Measurements from ENCODE around the gene ARAF. TPM values are rescaled to one million over a fixed set of nuclear protein-coding genes. Genes with fewer than 3 reads are reported as not detected.

ARAF gene
- total RNA-seq, 8 experiments from 2014 or later = 9.8 to 44.9 (median 25.4) TPM

DNA sequence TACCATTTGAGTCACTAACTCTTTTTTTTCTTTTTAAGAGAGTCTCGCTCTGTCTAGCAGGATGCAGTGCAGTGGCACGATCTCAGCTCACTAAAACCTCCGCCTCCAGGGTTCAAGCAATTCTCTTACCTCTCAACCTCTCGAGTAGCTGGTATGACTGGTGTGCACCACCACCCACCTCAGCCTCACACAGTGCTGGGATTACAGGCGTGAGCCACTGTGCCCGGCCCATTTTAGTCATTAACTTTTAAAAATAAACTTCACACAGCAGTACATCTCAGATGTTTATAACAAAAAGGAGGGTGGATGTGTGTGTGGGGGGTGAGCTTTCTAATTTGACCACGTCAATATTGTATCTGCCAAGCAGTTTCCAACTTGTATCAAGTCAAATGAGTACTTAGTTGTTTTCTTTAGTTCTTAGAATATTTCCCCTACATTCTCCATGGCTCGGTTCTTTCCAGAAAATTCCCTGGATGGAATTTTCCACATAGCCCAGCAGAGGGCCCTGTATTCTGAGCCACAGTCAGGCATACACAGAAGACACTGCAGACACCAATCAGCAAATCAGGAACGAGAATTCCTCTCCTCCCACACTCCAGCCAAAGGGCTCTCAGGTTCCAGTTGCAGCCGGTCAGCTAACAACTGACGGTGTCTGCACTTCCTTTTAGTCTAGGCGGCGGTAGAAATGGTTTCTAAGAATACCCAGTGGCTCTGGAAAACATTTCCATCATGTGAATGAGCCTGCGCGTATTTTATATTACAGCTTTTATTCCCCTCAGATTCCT lies 20.1 kb upstream of the ARAF start:
- in situ Hi-C loops (cut with MboI; ENCODE audit: low pct_unique_long_range_greater_than_20kb in 2 of 9, low sequenced_read_pairs in 9 of 9, unreplicated experiment in 9 of 9) = no loop called here
- ATAC-seq (replicated peaks in 6 of 8) = peak; percentile 100
- 0 to 27% (median 14%) methylated on average over 2 to 15 of the region's 15 CpGs; no CpG with 5 or more reads in 4 of the 10 experiments for WGBS, 10 experiments
- Histone ChIP-seq H3K27ac (peak overlapping the region; percentile 62 to 66), H3K4me1 (replicated peaks in 1 of 2) (peaks cover 3% of the 10 kb centered on the region in 2 donors), H3K4me3 (no peak overlapping the region)

DNA sequence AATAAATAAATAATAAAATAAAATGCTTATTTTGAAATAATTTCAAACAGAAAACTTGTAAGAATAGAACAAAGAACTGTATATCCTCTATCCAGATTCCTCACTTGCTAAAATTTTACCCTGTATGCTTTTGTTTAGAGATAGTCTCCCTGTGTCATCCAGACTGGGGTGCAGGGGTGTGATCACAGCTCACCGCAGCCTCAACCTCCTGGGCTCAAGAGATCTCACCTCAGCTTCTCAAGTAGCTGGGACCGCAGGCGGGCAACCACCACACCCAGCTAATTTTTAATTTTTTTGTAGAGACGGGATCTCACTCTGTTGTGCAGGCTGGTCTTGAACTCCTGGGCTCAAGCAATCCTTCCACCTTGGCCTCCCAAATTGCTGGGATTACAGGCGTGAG lies 17.5 kb upstream of the ARAF start:
- in situ Hi-C loops (cut with MboI; ENCODE audit: low pct_unique_long_range_greater_than_20kb in 2 of 9, low sequenced_read_pairs in 9 of 9, unreplicated experiment in 9 of 9) = no loop called here
- ATAC-seq (replicated peaks in 6 of 8) = no peak
- Histone ChIP-seq H3K27ac (no peak overlapping the region), H3K4me3 (no peak overlapping the region), H3K4me1 (replicated peaks in 1 of 2) (peaks cover 3% of the 10 kb centered on the region in 2 donors)
- WGBS, 10 experiments = 55 to 100% (median 77%) methylated on average over 1 to 4 of the region's 5 CpGs; no CpG with 5 or more reads in 6 of the 10 experiments

DNA sequence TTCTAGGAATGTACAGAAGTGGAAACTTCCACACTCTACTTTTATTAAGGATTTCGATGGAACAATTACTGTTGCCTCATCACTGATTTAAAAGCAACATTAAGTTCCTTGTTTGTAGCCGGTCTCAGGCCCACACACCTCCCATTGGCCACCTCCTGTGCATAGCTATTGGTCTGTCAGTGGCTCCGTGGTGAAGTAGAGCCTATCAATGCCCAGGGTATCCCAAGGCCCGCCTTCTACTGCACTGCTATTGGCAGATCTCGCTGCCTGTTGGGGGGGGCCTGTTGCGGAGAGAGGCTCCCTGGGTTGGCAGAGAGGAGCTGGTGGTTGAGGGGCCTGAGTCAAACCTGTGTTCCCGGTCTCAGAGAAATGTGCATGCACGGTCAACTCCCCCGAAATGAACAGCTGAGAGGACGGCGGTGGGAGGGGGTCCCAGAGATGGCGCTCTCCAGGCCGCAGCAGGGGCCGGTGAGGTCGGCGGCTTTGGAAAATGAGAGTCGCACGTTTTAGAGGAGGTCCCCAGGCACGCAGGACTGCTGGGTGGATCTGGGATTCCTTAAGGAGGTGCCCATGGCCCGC lies 4.9 kb upstream of the ARAF start:
- peak; percentile 87 to 93 (median 90) for ATAC-seq (replicated peaks in 6 of 8)
- in situ Hi-C loops (cut with MboI; ENCODE audit: low pct_unique_long_range_greater_than_20kb in 2 of 9, low sequenced_read_pairs in 9 of 9, unreplicated experiment in 9 of 9) = no loop called here
- H3K4me3 ChIP-seq = peak overlapping the region; percentile 40 to 52 (median 49)
- H3K27ac ChIP-seq = peak overlapping the region; percentile 81 to 88
- peaks cover 2 to 10% of the 10 kb centered on the region in 2 donors for H3K4me1 ChIP-seq (replicated peaks in 1 of 2)
- 0 to 32% (median 0%) methylated on average over 1 to 11 of the region's 20 CpGs; no CpG with 5 or more reads in 7 of the 10 experiments for WGBS, 10 experiments

DNA sequence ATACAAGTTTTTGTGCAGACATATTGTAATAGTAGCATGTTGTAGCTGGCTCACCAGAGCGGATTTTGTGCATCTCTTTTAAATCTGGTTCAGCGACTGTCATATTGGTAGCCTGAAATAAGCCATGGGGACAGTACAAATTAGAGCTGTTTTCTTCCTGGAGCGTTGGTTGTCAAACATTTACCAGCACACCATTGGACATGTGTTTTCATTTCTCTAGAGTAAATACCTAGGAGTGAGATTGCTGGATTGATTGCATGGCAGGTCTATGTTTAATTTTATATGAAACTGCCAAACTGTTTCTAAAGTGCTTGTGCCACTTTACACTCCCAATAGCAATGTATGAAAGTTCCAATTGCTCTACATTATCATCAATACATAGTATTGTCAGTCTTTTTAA lies 2.6 kb upstream of the ARAF start:
- no peak for ATAC-seq (replicated peaks in 6 of 8)

DNA sequence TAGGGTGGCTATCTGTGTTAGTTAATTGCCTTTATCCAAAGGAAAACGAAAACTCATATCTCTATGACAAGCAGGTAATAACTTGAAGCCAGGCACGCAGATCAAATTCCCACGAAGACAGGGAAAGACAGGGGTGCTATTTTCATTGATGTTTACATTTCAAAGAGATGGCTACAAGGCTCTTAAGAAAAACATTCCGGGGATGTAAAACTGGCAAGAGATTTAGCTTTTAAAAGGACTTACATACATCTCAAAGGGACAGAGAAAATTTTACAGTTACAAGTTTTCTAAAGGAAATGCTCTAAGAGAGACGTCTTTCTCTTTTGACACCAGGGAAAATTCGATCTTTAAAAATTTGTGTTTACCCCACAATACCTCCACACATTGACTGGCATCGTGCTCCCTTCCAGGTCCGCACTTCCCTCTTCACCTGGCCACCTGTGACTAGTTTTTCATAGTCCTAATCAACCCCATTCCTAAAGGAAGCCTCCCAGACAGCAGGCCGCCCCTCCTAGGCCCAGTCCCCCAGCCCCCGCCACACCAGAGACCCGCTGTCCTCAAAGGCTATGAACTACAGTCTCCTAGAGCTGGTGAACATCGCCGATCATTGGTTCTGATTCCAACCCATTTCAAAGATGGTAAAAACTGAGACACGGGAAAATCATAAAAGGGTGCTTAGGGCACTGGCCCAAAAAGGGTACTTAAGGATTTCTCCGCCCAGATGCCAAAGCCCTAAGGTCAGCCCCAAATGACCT lies 649 bp upstream of the ARAF start:
- H3K27ac ChIP-seq = peak overlapping the region; percentile 1 to 60
- in situ Hi-C loops (cut with MboI; ENCODE audit: low pct_unique_long_range_greater_than_20kb in 2 of 9, low sequenced_read_pairs in 9 of 9, unreplicated experiment in 9 of 9) = no loop called here

More for the DNA sequence above, 2.6 kb upstream of the ARAF start:
- Histone ChIP-seq H3K4me1 (replicated peaks in 1 of 2) (peaks cover 6 to 10% of the 10 kb centered on the region in 2 donors), H3K27ac (no peak overlapping the region), H3K4me3 (no peak overlapping the region)
- 60 to 100% (median 80%) methylated on average over 1 to 3 of the region's 3 CpGs; no CpG with 5 or more reads in 6 of the 10 experiments for WGBS, 10 experiments
- in situ Hi-C loops (cut with MboI; ENCODE audit: low pct_unique_long_range_greater_than_20kb in 2 of 9, low sequenced_read_pairs in 9 of 9, unreplicated experiment in 9 of 9) = no loop called here

DNA sequence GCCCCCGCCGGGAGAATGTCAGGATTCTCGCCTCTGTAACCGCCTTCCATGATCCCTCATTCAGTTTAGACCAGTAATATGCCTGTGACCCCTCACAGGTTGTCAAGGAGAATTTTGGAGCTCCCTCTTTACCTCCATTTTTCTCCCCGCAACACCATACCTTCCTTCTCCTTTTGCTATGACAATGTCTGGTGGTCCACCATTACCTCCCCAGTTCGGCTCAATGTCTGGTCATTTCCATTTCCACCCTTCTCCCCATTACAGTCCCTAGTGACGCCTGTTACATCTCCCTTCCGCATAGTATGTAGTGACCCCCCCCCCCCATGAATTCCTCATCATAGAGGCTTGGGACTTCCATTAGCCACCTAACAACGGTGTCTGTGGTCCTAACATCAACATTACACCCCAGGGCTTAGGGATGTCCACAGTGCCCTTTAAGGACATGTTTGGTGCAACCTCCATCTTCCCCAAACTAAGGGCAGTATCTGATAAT lies 700 bp downstream of the ARAF start:
- in situ Hi-C loops (cut with MboI; ENCODE audit: low pct_unique_long_range_greater_than_20kb in 2 of 9, low sequenced_read_pairs in 9 of 9, unreplicated experiment in 9 of 9) = no loop called here
- Histone ChIP-seq H3K4me3 (peak overlapping the region; percentile 60 to 95 (median 89)), H3K4me1 (replicated peaks in 1 of 2) (peaks cover 5 to 10% of the 10 kb centered on the region in 2 donors), H3K27ac (peak overlapping the region; percentile 99 to 100)
- 28 to 40% methylated on average over 1 to 2 of the region's 9 CpGs; no CpG with 5 or more reads in 8 of the 10 experiments for WGBS, 10 experiments
- peak in 1 of 8 experiments; percentile 1 for ATAC-seq (replicated peaks in 6 of 8)

More for the DNA sequence above, 649 bp upstream of the ARAF start:
- peak overlapping the region; percentile 24 to 95 (median 89) for H3K4me3 ChIP-seq
- ATAC-seq (replicated peaks in 6 of 8) = no peak
- 0 to 36% (median 20%) methylated on average over 2 to 9 of the region's 15 CpGs; no CpG with 5 or more reads in 5 of the 10 experiments for WGBS, 10 experiments
- peaks cover 6 to 10% of the 10 kb centered on the region in 2 donors for H3K4me1 ChIP-seq (replicated peaks in 1 of 2)

DNA sequence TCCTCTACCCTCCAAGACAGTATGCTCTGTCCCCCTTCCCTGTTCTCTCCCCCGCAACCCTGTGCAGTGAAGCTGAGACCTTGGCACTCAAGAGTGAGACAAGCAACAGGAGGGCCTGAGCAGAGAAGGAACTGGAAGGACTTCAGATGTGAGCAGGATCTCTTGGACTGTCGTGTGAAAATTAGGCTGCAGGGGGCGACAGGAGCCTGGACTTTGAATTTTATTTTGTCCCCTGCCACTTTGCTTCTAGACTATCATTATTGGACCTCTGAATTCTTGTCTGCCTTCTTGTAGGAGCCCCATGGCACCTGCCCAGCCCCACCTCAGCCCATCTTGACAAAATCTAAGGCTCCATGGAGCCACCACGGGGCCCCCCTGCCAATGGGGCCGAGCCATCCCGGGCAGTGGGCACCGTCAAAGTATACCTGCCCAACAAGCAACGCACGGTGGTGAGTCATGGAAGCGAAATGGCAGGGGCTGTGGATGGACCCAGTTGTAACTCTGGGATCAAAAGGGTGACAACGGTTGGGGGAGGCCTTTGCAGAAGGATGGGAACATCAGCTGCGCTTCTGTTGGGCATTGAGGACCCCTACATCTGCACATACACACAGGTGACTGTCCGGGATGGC lies 1.7 kb downstream of the ARAF start:
- H3K27ac ChIP-seq = no peak overlapping the region
- in situ Hi-C loops (cut with MboI; ENCODE audit: low pct_unique_long_range_greater_than_20kb in 2 of 9, low sequenced_read_pairs in 9 of 9, unreplicated experiment in 9 of 9) = no loop called here
- no peak overlapping the region for H3K4me3 ChIP-seq
- ATAC-seq (replicated peaks in 6 of 8) = no peak
- peaks cover 3 to 10% of the 10 kb centered on the region in 2 donors for H3K4me1 ChIP-seq (replicated peaks in 1 of 2)
- whole genome bisulfite sequencing, 10 experiments = 30% methylated on average over 9 of the region's 13 CpGs; no CpG with 5 or more reads in 9 of the 10 experiments

DNA sequence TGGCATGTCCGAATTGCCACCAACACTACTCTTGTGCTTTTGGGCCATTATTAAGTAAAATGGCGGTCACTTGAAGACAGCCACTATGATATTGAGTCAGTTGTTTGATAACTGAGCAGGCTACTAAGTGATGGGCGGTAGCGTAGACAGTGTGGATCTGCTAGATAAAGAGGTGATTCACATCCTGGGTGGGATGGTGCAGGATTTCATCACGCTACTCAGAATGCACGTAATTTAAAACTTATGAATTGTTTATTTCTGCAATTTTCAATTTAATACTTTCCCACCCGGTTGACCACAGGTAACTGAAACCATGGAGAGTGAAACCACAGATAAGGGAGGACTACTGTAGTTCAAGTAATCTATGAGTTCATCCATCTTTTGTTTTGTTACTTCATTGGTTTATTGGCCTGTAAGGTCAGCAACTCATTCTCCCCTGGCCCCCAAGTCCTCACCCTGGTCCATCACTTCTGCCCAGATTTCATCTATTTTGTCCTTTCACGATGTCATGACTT lies 2.9 kb downstream of the ARAF start:
- peak in 1 of 8 experiments; percentile 3 for ATAC-seq (replicated peaks in 6 of 8)
- Histone ChIP-seq H3K27ac (no peak overlapping the region), H3K4me3 (no peak overlapping the region), H3K4me1 (replicated peaks in 1 of 2) (peaks cover 3 to 10% of the 10 kb centered on the region in 2 donors)
- 17 to 100% (median 80%) methylated on average over 1 to 8 of the region's 8 CpGs; no CpG with 5 or more reads in 3 of the 10 experiments for WGBS, 10 experiments
- in situ Hi-C loops (cut with MboI; ENCODE audit: low pct_unique_long_range_greater_than_20kb in 2 of 9, low sequenced_read_pairs in 9 of 9, unreplicated experiment in 9 of 9) = no loop called here

DNA sequence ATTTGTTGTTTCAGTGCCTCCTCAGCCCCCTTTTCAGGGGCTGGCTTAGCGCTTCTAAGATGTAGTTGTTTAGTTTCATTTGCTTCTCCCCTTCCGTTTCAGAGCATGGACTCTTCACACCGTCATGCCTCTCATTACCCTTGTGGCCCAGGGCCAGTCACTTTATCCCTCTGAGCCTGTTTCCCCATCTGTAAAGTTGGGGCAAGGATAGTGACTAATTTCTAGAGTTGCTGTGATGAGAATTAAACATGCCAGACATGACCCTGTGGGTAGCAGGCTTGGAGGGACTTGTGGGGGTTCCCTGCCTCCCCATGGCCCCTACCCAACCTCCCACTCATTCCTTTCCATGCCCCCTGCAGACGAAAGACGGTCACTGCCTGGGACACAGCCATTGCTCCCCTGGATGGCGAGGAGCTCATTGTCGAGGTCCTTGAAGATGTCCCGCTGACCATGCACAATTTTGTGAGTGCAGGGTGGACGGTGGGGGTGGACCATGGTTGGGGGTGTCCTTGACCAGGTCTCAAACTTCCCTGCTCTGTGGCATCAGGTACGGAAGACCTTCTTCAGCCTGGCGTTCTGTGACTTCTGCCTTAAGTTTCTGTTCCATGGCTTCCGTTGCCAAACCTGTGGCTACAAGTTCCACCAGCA lies 3.6 kb downstream of the ARAF start:
- no peak overlapping the region for H3K4me3 ChIP-seq
- no peak overlapping the region for H3K27ac ChIP-seq
- 62 to 100% methylated on average over 1 to 6 of the region's 12 CpGs; no CpG with 5 or more reads in 8 of the 10 experiments for WGBS, 10 experiments
- ATAC-seq (replicated peaks in 6 of 8) = no peak
- peaks cover 3 to 10% of the 10 kb centered on the region in 2 donors for H3K4me1 ChIP-seq (replicated peaks in 1 of 2)
- in situ Hi-C loops (cut with MboI; ENCODE audit: low pct_unique_long_range_greater_than_20kb in 2 of 9, low sequenced_read_pairs in 9 of 9, unreplicated experiment in 9 of 9) = no loop called here

DNA sequence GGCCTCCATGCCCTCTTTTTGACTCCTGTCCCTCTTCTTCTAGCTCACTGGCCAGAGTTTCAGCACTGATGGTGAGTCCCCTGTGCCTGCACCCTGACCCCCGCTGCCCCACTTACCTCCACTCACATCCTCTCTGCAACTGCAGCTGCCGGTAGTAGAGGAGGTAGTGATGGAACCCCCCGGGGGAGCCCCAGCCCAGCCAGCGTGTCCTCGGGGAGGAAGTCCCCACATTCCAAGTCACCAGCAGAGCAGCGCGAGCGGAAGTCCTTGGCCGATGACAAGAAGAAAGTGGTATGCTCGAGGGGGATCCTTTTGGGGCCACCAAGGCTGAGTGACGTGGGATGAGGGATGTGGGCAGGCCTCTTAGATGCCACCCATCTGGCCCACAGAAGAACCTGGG lies 5.8 kb downstream of the ARAF start:
- ATAC-seq (replicated peaks in 6 of 8) = no peak
- Histone ChIP-seq H3K4me1 (replicated peaks in 1 of 2) (peaks cover 0 to 3% of the 10 kb centered on the region in 2 donors), H3K4me3 (no peak overlapping the region), H3K27ac (no peak overlapping the region)
- in situ Hi-C loops (cut with MboI; ENCODE audit: low pct_unique_long_range_greater_than_20kb in 2 of 9, low sequenced_read_pairs in 9 of 9, unreplicated experiment in 9 of 9) = no loop called here
- 17% methylated on average over 1 of the region's 11 CpGs; no CpG with 5 or more reads in 9 of the 10 experiments for WGBS, 10 experiments

DNA sequence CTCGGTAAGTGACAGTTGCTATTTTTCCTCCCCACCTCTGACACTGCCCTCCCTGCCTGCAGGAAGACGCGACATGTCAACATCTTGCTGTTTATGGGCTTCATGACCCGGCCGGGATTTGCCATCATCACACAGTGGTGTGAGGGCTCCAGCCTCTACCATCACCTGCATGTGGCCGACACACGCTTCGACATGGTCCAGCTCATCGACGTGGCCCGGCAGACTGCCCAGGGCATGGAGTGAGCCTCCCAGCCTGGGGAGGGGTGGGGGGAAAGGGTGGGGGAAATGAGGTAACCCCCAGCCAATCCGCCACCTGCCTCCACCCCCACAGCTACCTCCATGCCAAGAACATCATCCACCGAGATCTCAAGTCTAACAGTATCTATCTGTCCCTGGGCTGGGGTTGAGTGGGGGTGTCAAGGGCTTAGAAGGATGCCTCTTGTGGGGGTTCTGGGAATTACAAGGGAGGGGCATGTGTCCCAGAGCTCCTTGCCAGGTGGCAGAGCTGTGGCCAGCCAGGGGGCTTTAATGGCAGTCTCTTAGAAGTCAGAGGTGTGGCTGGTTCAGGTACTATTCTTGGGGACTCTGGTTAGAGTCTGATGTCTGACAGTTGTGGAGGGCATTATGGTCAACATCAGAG lies 7.8 kb downstream of the ARAF start:
- in situ Hi-C loops (cut with MboI; ENCODE audit: low pct_unique_long_range_greater_than_20kb in 2 of 9, low sequenced_read_pairs in 9 of 9, unreplicated experiment in 9 of 9) = no loop called here
- ATAC-seq (replicated peaks in 6 of 8) = peak in 2 of 8 experiments; percentile 13 to 41
- Histone ChIP-seq H3K27ac (no peak overlapping the region), H3K4me1 (replicated peaks in 1 of 2) (no peaks in the 10 kb centered on the region), H3K4me3 (no peak overlapping the region)
- WGBS, 10 experiments = 58 to 80% methylated on average over 1 to 3 of the region's 13 CpGs; no CpG with 5 or more reads in 8 of the 10 experiments
